ENCODE data around the gene CDH16.

Gene CDH16

DNA sequence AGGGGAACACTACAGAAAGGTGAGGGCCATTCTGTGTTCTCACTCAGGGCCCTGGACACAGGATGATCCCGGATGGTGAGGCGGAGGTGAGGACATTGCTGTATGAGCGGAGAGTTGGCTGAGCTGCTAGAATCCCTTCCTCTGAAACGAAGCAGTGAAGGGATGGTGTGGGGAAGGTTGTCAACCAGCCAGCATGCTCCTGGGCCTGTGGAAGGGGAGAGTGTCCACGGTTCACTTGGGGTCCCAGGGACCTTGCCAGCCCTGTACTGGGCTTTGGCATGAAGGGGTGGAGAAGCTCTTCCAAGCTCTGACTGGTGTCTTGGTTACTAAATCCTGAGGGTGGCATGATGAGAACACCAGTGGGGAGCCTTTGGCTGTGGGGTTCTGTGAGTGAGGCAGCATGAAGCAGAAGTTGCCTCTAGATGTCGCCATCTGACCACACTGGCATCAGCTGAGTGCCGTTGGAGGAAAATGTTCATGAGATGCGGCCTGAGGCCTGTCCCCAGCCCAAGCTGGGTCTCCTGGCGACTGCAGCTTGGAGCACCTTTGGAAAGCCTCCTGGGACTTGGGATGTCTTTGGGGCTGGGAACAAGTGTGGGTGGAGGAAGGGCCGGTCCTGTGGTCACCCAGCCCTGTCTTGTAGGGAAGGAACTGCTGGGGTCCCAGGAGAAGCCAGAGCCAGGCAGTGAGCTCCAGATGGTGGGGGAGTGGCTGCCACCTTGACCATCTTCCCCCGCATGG is 23.6 kb downstream of the CDH16 start:
- no peak overlapping the region for H3K4ac ChIP-seq (ENCODE audit: low read depth, low read length)
- no peak overlapping the region for H2AK5ac ChIP-seq (ENCODE audit: low read length)
- H2BK12ac ChIP-seq (ENCODE audit: low read length): no peak overlapping the region
- no peak overlapping the region for H4K91ac ChIP-seq (ENCODE audit: low read depth, low read length)
- H3K4me3 ChIP-seq (ENCODE audit: low read depth, low read length): no peak overlapping the region
- H3K36me3 ChIP-seq (ENCODE audit: control insufficient read depth in 1 of 2, insufficient read depth in 2 of 2, low read length in 2 of 2): peaks cover 2 to 5% of the 10 kb centered on the region in 2 experiments
- H4K8ac ChIP-seq (ENCODE audit: low read depth, low read length): no peak overlapping the region
- H3K27me3 ChIP-seq (ENCODE audit: insufficient read depth, low read length): no peaks in the 10 kb centered on the region
- no peak overlapping the region for H3K18ac ChIP-seq (ENCODE audit: low read length)
- H3K9me3 ChIP-seq (ENCODE audit: insufficient read depth, low read depth, low read length): peaks cover 2% of the 10 kb centered on the region
- peaks cover 3 to 5% of the 10 kb centered on the region in 2 experiments for H3K4me1 ChIP-seq (ENCODE audit: control insufficient read depth in 1 of 2, insufficient read depth in 2 of 2, low read length in 2 of 2)
- no peak overlapping the region for H3K9ac ChIP-seq (ENCODE audit: low read length)
- H3K4me2 ChIP-seq (ENCODE audit: low read length): no peak overlapping the region
- H4K12ac ChIP-seq (ENCODE audit: low read depth, low read length): no peak overlapping the region
- no CpG with 5 or more reads among the region's 11 CpGs for WGBS (ENCODE audit: extremely low coverage, insufficient coverage, insufficient read length)
- H3K27ac ChIP-seq (ENCODE audit: low read depth, low read length): no peak overlapping the region
- no peak overlapping the region for H2BK120ac ChIP-seq (ENCODE audit: insufficient read depth, low read length, poor library complexity)
- DNase-seq: peak; percentile 42 to 77
- H3K79me2 ChIP-seq (ENCODE audit: control insufficient read depth, insufficient read depth, low read length, poor library complexity): no peaks in the 10 kb centered on the region
- no peak overlapping the region for H3K23ac ChIP-seq (ENCODE audit: low read length)
- no peak overlapping the region for H2AFZ ChIP-seq (ENCODE audit: insufficient read depth, low read length, poor library complexity)
- no peak overlapping the region for H3K14ac ChIP-seq (ENCODE audit: low read length)
- H3K79me1 ChIP-seq (ENCODE audit: low read length): no peaks in the 10 kb centered on the region
- no peak overlapping the region for H2BK5ac ChIP-seq (ENCODE audit: low read depth, low read length, poor library complexity)

DNA sequence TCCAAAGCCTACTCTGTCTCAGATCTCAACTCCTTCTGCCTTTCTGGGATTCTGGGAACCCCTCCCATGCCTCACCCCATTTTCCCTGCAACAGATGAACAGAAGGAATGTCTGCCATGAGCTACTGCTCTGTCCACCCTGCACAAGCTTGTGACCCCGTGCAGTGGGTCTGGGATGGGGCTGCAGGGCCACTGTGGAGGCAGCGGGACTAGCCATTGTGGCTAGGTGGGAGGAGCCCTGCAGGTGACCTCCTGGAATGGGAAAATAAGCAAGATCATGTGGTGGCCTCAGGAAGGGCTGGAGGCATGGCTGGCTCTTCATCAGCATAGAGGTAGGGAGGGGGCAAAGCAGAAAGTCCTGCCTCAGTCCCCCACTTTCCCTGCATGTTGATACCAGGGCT is 24.6 kb downstream of the CDH16 start:
- peaks cover 0 to 2% of the 10 kb centered on the region in 2 experiments for H3K4me1 ChIP-seq (ENCODE audit: control insufficient read depth in 1 of 2, insufficient read depth in 2 of 2, low read length in 2 of 2)
- WGBS (ENCODE audit: extremely low coverage, insufficient coverage, insufficient read length): no CpG with 5 or more reads among the region's 2 CpGs
- no peak overlapping the region for H2AK5ac ChIP-seq (ENCODE audit: low read length)
- H2AFZ ChIP-seq (ENCODE audit: insufficient read depth, low read length, poor library complexity): no peak overlapping the region
- H4K8ac ChIP-seq (ENCODE audit: low read depth, low read length): no peak overlapping the region
- no peak overlapping the region for H3K14ac ChIP-seq (ENCODE audit: low read length)
- DNase-seq: no peak
- H3K4me2 ChIP-seq (ENCODE audit: low read length): no peak overlapping the region
- H4K12ac ChIP-seq (ENCODE audit: low read depth, low read length): no peak overlapping the region
- no peak overlapping the region for H3K9ac ChIP-seq (ENCODE audit: low read length)
- no peaks in the 10 kb centered on the region for H3K79me2 ChIP-seq (ENCODE audit: control insufficient read depth, insufficient read depth, low read length, poor library complexity)
- no peak overlapping the region for H3K4me3 ChIP-seq (ENCODE audit: low read depth, low read length)
- H3K9me3 ChIP-seq (ENCODE audit: insufficient read depth, low read depth, low read length): peaks cover 2% of the 10 kb centered on the region
- no peak overlapping the region for H2BK12ac ChIP-seq (ENCODE audit: low read length)
- no peak overlapping the region for H3K27ac ChIP-seq (ENCODE audit: low read depth, low read length)
- no peaks in the 10 kb centered on the region for H3K79me1 ChIP-seq (ENCODE audit: low read length)
- H2BK5ac ChIP-seq (ENCODE audit: low read depth, low read length, poor library complexity): no peak overlapping the region
- H3K4ac ChIP-seq (ENCODE audit: low read depth, low read length): no peak overlapping the region
- peaks cover 2 to 5% of the 10 kb centered on the region in 2 experiments for H3K36me3 ChIP-seq (ENCODE audit: control insufficient read depth in 1 of 2, insufficient read depth in 2 of 2, low read length in 2 of 2)
- H4K91ac ChIP-seq (ENCODE audit: low read depth, low read length): no peak overlapping the region
- no peak overlapping the region for H3K23ac ChIP-seq (ENCODE audit: low read length)
- no peak overlapping the region for H2BK120ac ChIP-seq (ENCODE audit: insufficient read depth, low read length, poor library complexity)
- H3K27me3 ChIP-seq (ENCODE audit: insufficient read depth, low read length): no peaks in the 10 kb centered on the region
- H3K18ac ChIP-seq (ENCODE audit: low read length): no peak overlapping the region

DNA sequence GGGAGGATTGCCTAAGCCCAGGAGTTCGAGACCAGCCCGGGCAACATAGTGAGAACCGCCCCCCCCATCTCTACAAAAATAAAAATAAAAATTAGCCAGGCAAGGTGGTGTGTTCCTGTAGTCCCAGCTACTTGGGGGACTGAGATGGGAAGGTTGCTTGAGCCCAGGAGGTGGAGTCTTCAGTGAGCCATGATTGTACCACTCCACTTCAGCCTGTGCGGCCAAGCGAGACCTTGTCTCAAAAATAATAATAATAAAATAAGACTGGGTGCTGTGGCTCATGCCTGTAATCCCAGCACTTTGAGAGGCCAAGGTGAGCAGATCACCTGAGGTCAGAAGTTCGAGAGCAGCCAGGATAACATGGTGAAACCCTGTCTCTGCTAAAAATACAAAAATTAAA is 26.9 kb downstream of the CDH16 start:
- H2BK5ac ChIP-seq (ENCODE audit: low read depth, low read length, poor library complexity): no peak overlapping the region
- H3K4me2 ChIP-seq (ENCODE audit: low read length): no peak overlapping the region
- DNase-seq: no peak
- H3K79me2 ChIP-seq (ENCODE audit: control insufficient read depth, insufficient read depth, low read length, poor library complexity): no peaks in the 10 kb centered on the region
- H3K9me3 ChIP-seq (ENCODE audit: insufficient read depth, low read depth, low read length): peaks cover 2% of the 10 kb centered on the region
- no peak overlapping the region for H2AK5ac ChIP-seq (ENCODE audit: low read length)
- peaks cover 0 to 7% of the 10 kb centered on the region in 2 experiments for H3K4me1 ChIP-seq (ENCODE audit: control insufficient read depth in 1 of 2, insufficient read depth in 2 of 2, low read length in 2 of 2)
- H3K27ac ChIP-seq (ENCODE audit: low read depth, low read length): no peak overlapping the region
- H2BK120ac ChIP-seq (ENCODE audit: insufficient read depth, low read length, poor library complexity): no peak overlapping the region
- peaks cover 2 to 5% of the 10 kb centered on the region in 2 experiments for H3K36me3 ChIP-seq (ENCODE audit: control insufficient read depth in 1 of 2, insufficient read depth in 2 of 2, low read length in 2 of 2)
- no peaks in the 10 kb centered on the region for H3K27me3 ChIP-seq (ENCODE audit: insufficient read depth, low read length)
- WGBS (ENCODE audit: extremely low coverage, insufficient coverage, insufficient read length): no CpG with 5 or more reads among the region's 6 CpGs
- H3K23ac ChIP-seq (ENCODE audit: low read length): no peak overlapping the region
- no peak overlapping the region for H4K12ac ChIP-seq (ENCODE audit: low read depth, low read length)
- H4K8ac ChIP-seq (ENCODE audit: low read depth, low read length): no peak overlapping the region
- no peak overlapping the region for H3K14ac ChIP-seq (ENCODE audit: low read length)
- H3K4ac ChIP-seq (ENCODE audit: low read depth, low read length): no peak overlapping the region
- no peaks in the 10 kb centered on the region for H3K79me1 ChIP-seq (ENCODE audit: low read length)
- no peak overlapping the region for H2BK12ac ChIP-seq (ENCODE audit: low read length)
- no peak overlapping the region for H3K4me3 ChIP-seq (ENCODE audit: low read depth, low read length)
- no peak overlapping the region for H3K9ac ChIP-seq (ENCODE audit: low read length)
- H3K18ac ChIP-seq (ENCODE audit: low read length): no peak overlapping the region
- no peak overlapping the region for H2AFZ ChIP-seq (ENCODE audit: insufficient read depth, low read length, poor library complexity)
- no peak overlapping the region for H4K91ac ChIP-seq (ENCODE audit: low read depth, low read length)

DNA sequence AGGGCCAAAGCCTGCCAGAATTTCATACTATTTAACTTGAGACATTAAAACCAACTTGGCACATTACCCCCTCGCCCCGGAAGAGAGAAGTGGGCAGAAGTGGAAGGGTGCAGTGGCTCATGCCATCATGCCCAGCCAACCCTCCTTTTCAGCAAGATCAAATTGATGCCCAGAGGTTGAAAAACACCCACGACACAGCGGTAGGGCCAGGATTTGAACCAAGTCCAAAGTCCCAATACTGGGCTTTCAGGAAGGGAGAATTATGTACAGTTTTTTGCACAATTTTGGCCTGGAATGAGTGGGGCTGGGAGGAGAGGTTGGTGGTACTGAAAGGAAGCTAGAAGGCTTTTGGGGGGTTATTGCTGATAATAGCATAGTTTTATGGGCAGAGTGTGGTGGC is 27.3 kb downstream of the CDH16 start:
- H3K79me2 ChIP-seq (ENCODE audit: control insufficient read depth, insufficient read depth, low read length, poor library complexity): no peaks in the 10 kb centered on the region
- H3K4me3 ChIP-seq (ENCODE audit: low read depth, low read length): no peak overlapping the region
- no peak overlapping the region for H2BK120ac ChIP-seq (ENCODE audit: insufficient read depth, low read length, poor library complexity)
- no peak overlapping the region for H2BK12ac ChIP-seq (ENCODE audit: low read length)
- H3K79me1 ChIP-seq (ENCODE audit: low read length): no peaks in the 10 kb centered on the region
- H2AK5ac ChIP-seq (ENCODE audit: low read length): no peak overlapping the region
- no peak overlapping the region for H4K91ac ChIP-seq (ENCODE audit: low read depth, low read length)
- H3K9me3 ChIP-seq (ENCODE audit: insufficient read depth, low read depth, low read length): peaks cover 2% of the 10 kb centered on the region
- no peak overlapping the region for H3K18ac ChIP-seq (ENCODE audit: low read length)
- H3K4me1 ChIP-seq (ENCODE audit: control insufficient read depth in 1 of 2, insufficient read depth in 2 of 2, low read length in 2 of 2): peaks cover 0 to 10% of the 10 kb centered on the region in 2 experiments
- H3K23ac ChIP-seq (ENCODE audit: low read length): no peak overlapping the region
- peaks cover 2 to 5% of the 10 kb centered on the region in 2 experiments for H3K36me3 ChIP-seq (ENCODE audit: control insufficient read depth in 1 of 2, insufficient read depth in 2 of 2, low read length in 2 of 2)
- no peak overlapping the region for H4K12ac ChIP-seq (ENCODE audit: low read depth, low read length)
- H3K14ac ChIP-seq (ENCODE audit: low read length): no peak overlapping the region
- H4K8ac ChIP-seq (ENCODE audit: low read depth, low read length): no peak overlapping the region
- no peak overlapping the region for H3K27ac ChIP-seq (ENCODE audit: low read depth, low read length)
- H3K4ac ChIP-seq (ENCODE audit: low read depth, low read length): no peak overlapping the region
- no peak for DNase-seq
- H2BK5ac ChIP-seq (ENCODE audit: low read depth, low read length, poor library complexity): no peak overlapping the region
- H3K27me3 ChIP-seq (ENCODE audit: insufficient read depth, low read length): no peaks in the 10 kb centered on the region
- H3K4me2 ChIP-seq (ENCODE audit: low read length): no peak overlapping the region
- no CpG with 5 or more reads among the region's 4 CpGs for WGBS (ENCODE audit: extremely low coverage, insufficient coverage, insufficient read length)
- no peak overlapping the region for H3K9ac ChIP-seq (ENCODE audit: low read length)
- H2AFZ ChIP-seq (ENCODE audit: insufficient read depth, low read length, poor library complexity): no peak overlapping the region

Data from trophoblast cell (in vitro differentiated cells and primary cell).